ENCODE results near the gene TUBB8. TPM values are rescaled to one million over a fixed set of nuclear protein-coding genes. Genes with fewer than 3 reads are reported as not detected.
"Not testable (repeated sequence)": the region's sequence is repeated elsewhere in the genome, so short reads cannot be mapped to it uniquely, and the experiment has no call there.

The TUBB8 gene
- total RNA-seq, 1 donor from 2014 or later = 0.67 TPM

GRCh38 chr10:10261-10971 lies 38.7 kb downstream of the TUBB8 start:
- H3K36me3 Mint-ChIP-seq; H3K4me1 Mint-ChIP-seq; H3K4me3 Mint-ChIP-seq; H3K27me3 Mint-ChIP-seq (ENCODE audit: low read depth); DNase-seq (ENCODE audit: low spot score in 2 of 2, unreplicated experiment in 2 of 2); H3K27ac Mint-ChIP-seq; H3K9me3 Mint-ChIP-seq: not testable (repeated sequence)

Other genes with a start within 250 kb of the TUBB8 start
- gene ZMYND11, start 86.2 kb upstream of the TUBB8 start, total RNA-seq = 64.1 to 69.2 TPM (median 64.9 TPM) in 3 replicates

Data from mesothelial cell of epicardium (in vitro differentiated cells).